ENCODE measurements around the gene RUVBL1.
A peak's percentile ranks its signal among the peaks of the same experiment; 100 is the strongest.
"Not testable (repeated sequence)": the region's sequence is repeated elsewhere in the genome, so short reads cannot be mapped to it uniquely, and the experiment has no call there.

The RUVBL1 gene

DNA sequence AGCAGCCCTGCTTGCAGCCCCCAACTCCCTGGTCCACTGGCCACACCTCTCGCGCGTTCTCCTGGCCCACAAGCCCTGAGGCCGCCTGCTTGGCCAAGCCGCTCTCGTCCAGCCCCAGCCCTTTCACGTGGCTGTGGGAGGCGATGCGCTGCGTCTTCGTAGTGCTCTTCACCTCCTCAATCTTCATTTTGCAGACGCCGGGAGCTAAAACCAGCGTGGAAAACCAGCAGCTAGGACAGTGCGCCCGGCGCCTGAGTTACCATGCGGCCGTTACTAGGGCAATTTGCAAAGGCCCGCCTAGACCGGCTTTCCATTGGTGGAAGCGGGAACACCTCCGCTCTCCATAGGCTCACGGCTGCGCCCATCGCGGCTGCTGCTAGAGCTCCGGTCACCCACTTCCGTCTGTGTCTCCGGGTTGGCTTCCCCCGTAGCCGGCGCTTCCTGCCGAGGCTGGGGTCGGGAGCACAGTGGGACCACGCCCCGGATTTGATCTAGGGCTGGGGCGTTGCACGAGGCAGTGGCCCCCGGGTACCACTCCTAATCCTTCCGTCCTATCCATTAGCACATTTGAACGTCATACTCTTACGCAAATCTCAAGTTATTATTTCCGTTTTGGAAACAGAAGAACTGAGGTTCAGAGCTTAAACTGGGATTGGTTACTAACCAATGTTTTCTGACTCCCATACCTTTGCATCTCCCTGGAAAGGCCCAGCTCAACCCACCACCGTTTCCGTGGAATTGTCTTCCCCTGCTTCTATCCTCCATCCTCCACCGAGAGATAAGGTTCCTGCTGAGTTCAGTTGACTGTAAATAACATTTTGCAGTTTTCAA lies at the start of gene RUVBL1:
Gene RUVBL1 (minus strand): TSS at position 275 of the 831 bp plus-strand sequence. CDS start 88 bp downstream, at position 187.
- H3K4me1 Mint-ChIP-seq = peaks cover 27% of the 10 kb centered on the region
- DNase-seq (ENCODE audit: low spot score in 2 of 2) (peak; percentile 84 to 96), ATAC-seq (peak; percentile 99)
- peak within 1 kb of the TSS; percentile 98 for H3K27ac Mint-ChIP-seq
- peaks cover 2% of the 10 kb centered on the region for H3K9me3 Mint-ChIP-seq
- H3K4me3 Mint-ChIP-seq = peak within 1 kb of the TSS; percentile 99
- peaks cover 16% of the 10 kb centered on the region for H3K36me3 Mint-ChIP-seq

GRCh38 chr3:128173200-128173599 lies 49.6 kb upstream of the RUVBL1 start:
- H3K36me3 Mint-ChIP-seq = peaks cover 9% of the 10 kb centered on the region
- no peaks in the 10 kb centered on the region for H3K9me3 Mint-ChIP-seq
- DNase-seq (ENCODE audit: low spot score in 2 of 2) (no peak), ATAC-seq (no peak)
- H3K4me3 Mint-ChIP-seq = no peak overlapping the region
- peaks cover 10% of the 10 kb centered on the region for H3K4me1 Mint-ChIP-seq
- no peak overlapping the region for H3K27ac Mint-ChIP-seq

DNA sequence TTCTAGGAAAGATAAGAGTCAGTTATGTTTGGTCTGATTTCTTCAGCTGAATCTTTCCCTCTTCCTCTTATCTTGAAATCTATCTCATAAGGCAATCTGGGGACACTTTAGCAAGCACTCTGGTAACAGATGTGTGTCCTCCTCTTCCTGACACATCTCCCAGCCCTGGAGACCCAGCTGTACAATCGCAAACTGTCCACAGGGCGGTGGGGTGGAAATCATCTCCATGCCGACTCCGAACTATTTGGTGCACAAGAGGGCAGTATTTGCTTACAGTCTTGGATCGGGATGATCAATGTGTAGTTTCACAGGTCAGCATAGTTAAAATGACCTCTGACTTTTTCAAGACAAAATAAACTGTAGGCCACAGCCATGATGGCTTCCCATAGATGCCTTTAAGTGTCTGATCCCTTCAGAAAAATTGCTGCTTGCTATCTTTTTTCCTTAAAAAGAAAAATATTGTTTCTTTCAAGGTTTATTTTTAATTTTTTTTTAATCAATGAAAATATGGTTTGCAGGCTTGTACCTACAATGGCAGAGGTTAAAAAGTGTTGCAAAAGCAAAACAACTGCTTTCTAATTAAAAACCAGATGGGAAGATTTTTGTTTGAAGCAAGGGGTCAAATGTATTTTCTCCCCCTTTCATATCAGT lies 47.4 kb upstream of the RUVBL1 start:
- Mint-ChIP-seq H3K9me3 (no peaks in the 10 kb centered on the region), H3K27ac (no peak overlapping the region), H3K4me1 (peaks cover 10% of the 10 kb centered on the region), H3K36me3 (peaks cover 6% of the 10 kb centered on the region), H3K4me3 (no peak overlapping the region)
- DNase-seq (ENCODE audit: low spot score in 2 of 2) (no peak), ATAC-seq (no peak)

DNA sequence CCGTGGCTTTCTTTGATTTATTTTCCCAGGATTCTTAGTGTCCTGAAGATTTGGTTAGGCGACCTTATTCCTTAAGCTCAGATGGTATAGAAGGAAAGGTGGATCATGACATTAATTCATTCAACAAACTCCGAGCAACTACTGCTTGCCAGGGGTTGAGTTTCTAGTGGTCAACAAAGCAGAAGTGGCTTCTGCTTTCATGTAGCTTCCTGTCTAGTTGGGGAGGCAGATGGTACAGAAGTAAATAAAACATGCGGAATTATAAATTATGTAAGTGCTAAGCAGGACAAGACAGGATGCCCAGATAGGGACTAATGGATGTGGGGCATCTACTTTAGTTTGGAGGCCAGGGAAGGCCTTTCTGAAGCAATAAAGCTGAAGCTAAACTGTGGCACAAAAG lies 45.2 kb upstream of the RUVBL1 start:
- DNase-seq (ENCODE audit: low spot score in 2 of 2) (no peak), ATAC-seq (no peak)
- Mint-ChIP-seq H3K27ac (no peak overlapping the region), H3K36me3 (no peaks in the 10 kb centered on the region), H3K9me3 (no peaks in the 10 kb centered on the region), H3K4me3 (no peak overlapping the region), H3K4me1 (peaks cover 12% of the 10 kb centered on the region)

- H3K4me3 Mint-ChIP-seq = no peak overlapping the region
- peak overlapping the region; percentile 41 for H3K27ac Mint-ChIP-seq
- ATAC-seq (no peak), DNase-seq (ENCODE audit: low spot score in 2 of 2) (no peak)
- H3K9me3 Mint-ChIP-seq = no peaks in the 10 kb centered on the region
- peaks cover 17% of the 10 kb centered on the region for H3K4me1 Mint-ChIP-seq
- H3K36me3 Mint-ChIP-seq = no peaks in the 10 kb centered on the region
Measured at GRCh38 chr3:128167973-128168674, 44.5 kb upstream of the RUVBL1 start.

- Mint-ChIP-seq H3K4me1 (peaks cover 21% of the 10 kb centered on the region), H3K4me3 (no peak overlapping the region), H3K36me3 (no peaks in the 10 kb centered on the region), H3K27ac (peak overlapping the region; percentile 41), H3K9me3 (no peaks in the 10 kb centered on the region)
- DNase-seq (ENCODE audit: low spot score in 2 of 2) = no peak
- no peak for ATAC-seq
Measured at GRCh38 chr3:128167646-128167972, 44.0 kb upstream of the RUVBL1 start.

GRCh38 chr3:128166971-128167453 lies 43.4 kb upstream of the RUVBL1 start:
- no peak overlapping the region for H3K4me3 Mint-ChIP-seq
- no peak for DNase-seq (ENCODE audit: low spot score in 2 of 2)
- ATAC-seq = no peak
- H3K9me3 Mint-ChIP-seq = no peaks in the 10 kb centered on the region
- peak overlapping the region; percentile 5 for H3K27ac Mint-ChIP-seq
- H3K4me1 Mint-ChIP-seq = peaks cover 21% of the 10 kb centered on the region
- no peaks in the 10 kb centered on the region for H3K36me3 Mint-ChIP-seq

DNA sequence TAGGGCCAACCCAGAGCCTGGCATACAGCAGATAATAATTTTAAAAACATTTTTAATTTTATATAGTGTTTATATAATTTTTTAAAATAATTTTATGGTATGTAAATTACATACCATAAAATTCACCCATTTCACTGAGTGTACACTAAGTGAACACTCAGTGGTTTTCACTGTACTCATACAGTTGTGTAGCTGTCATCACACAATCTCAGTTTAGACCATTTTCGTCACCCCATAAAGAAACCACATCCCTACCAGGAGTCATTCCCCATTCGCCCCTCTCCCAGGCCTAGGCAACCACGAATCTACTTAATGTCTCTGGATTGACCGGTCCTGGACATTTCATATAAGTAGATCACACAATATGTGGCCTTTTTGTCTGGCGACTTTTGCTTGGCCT lies 39.8 kb upstream of the RUVBL1 start:
- peaks cover 32% of the 10 kb centered on the region for H3K4me1 Mint-ChIP-seq
- H3K36me3 Mint-ChIP-seq = no peaks in the 10 kb centered on the region

GRCh38 chr3:128160661-128161060 lies 37.0 kb upstream of the RUVBL1 start:
- Mint-ChIP-seq H3K27ac (no peak overlapping the region), H3K4me1 (peaks cover 47% of the 10 kb centered on the region), H3K9me3 (no peaks in the 10 kb centered on the region), H3K36me3 (no peaks in the 10 kb centered on the region), H3K4me3 (no peak overlapping the region)
- ATAC-seq (no peak), DNase-seq (ENCODE audit: low spot score in 2 of 2) (no peak)

More for the DNA sequence above, 39.8 kb upstream of the RUVBL1 start:
- ATAC-seq = peak; percentile 56
- Mint-ChIP-seq H3K9me3 (no peaks in the 10 kb centered on the region), H3K4me3 (no peak overlapping the region), H3K27ac (no peak overlapping the region)
- no peak for DNase-seq (ENCODE audit: low spot score in 2 of 2)

- no peak for ATAC-seq
- Mint-ChIP-seq H3K9me3 (peaks cover 4% of the 10 kb centered on the region), H3K36me3 (peaks cover 5% of the 10 kb centered on the region), H3K4me3 (no peak overlapping the region), H3K27ac (no peak overlapping the region), H3K4me1 (peaks cover 40% of the 10 kb centered on the region)
- no peak for DNase-seq (ENCODE audit: low spot score in 2 of 2)
Measured at GRCh38 chr3:128155616-128156360, 32.2 kb upstream of the RUVBL1 start.

DNA sequence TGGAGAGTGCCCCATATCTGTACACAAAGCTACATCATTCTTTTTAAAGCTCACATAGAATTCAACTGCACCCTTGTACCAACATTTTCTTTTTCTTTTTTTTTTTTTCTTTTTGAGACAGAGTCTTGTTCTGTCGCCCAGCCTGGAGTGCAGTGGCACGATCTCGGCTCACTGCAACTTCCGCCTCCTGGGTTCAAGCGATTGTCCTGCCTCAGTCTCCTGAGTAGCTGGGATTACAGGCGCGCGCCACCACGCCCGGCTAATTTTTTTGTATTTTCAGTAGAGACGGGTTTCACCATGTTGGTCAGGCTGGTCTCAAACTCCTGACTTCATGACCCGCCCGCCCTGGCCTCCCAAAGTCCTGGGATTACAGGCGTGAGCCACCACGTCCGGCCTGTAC lies 30.7 kb upstream of the RUVBL1 start:
- H3K4me3 Mint-ChIP-seq = peak overlapping the region; percentile 79
- H3K36me3 Mint-ChIP-seq = not testable (repeated sequence)

GRCh38 chr3:128153156-128154041 lies 29.8 kb upstream of the RUVBL1 start, which contains the start of gene EEFSEC:
Gene EEFSEC, plus strand, starts transcription at chr3:128153481. Its CDS starts 27 bp downstream, at chr3:128153508.
- H3K27ac Mint-ChIP-seq = peak within 1 kb of the TSS; percentile 90
- peak within 1 kb of the TSS; percentile 79 for H3K4me3 Mint-ChIP-seq
- peaks cover 5% of the 10 kb centered on the region for H3K36me3 Mint-ChIP-seq
- ATAC-seq = peak; percentile 94
- peaks cover 4% of the 10 kb centered on the region for H3K9me3 Mint-ChIP-seq
- H3K4me1 Mint-ChIP-seq = peaks cover 29% of the 10 kb centered on the region
- DNase-seq (ENCODE audit: low spot score in 2 of 2) = peak; percentile 91 to 97

More for the DNA sequence above, 30.7 kb upstream of the RUVBL1 start:
- not testable (repeated sequence) for H3K9me3 Mint-ChIP-seq; DNase-seq (ENCODE audit: low spot score in 2 of 2); ATAC-seq
- peaks cover 30% of the 10 kb centered on the region for H3K4me1 Mint-ChIP-seq
- peak overlapping the region; percentile 90 for H3K27ac Mint-ChIP-seq

DNA sequence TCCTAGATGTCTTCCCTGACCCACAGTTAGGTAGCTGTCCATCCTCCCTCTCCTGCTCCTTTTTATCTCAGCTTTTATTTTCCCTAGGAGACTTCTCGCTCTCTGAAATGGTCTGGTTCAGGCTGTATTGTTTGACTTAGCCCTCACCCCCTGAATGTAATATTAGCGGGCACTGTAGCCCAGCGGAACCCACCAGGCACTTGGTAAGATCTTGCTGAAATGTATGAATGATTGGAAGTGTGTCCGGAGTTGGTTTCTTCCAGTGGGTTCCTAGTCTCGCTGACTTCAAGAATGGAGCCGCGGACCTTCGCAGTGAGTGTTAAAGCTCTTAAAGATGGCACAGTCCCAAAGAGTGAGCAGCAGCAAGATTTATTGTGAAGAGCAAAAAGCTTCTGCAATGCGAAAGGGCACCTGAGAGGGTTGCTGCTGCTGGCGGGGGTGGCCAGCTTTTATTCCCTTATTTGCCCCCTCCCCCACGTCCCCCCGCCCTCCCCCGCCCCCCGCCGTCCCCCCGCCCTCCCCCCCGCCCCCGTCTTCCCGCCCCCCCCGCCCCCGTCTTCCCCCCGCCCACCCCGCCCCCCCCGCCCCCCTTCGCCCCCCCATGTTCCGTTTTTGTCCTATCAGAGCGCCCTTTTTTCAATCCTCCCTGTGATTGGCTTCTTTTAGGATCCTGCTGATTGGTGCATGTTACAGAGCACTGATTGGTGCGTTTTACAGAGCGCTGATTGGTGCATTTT lies 29.0 kb upstream of the RUVBL1 start:
- peak overlapping the region; percentile 79 for H3K4me3 Mint-ChIP-seq
- H3K36me3 Mint-ChIP-seq = peaks cover 5% of the 10 kb centered on the region

More for the DNA sequence above, 29.0 kb upstream of the RUVBL1 start:
- peak overlapping the region; percentile 90 for H3K27ac Mint-ChIP-seq
- DNase-seq (ENCODE audit: low spot score in 2 of 2) (no peak), ATAC-seq (no peak)
- peaks cover 4% of the 10 kb centered on the region for H3K9me3 Mint-ChIP-seq
- peaks cover 29% of the 10 kb centered on the region for H3K4me1 Mint-ChIP-seq

Data from stimulated activated effector memory CD8-positive, alpha-beta T cell treated with anti-CD3 and anti-CD28 coated beads, Interleukin-12 subunit alpha, Interleukin-12 subunit beta, amount 100 ng/mL, for 72 hours (primary cell).